ENCODE data around the gene GRIN1. TPM values are rescaled to one million over a fixed set of nuclear protein-coding genes. Genes with fewer than 3 reads are reported as not detected.

The GRIN1 gene
- total RNA-seq (not detected in 2 replicates), polyA plus RNA-seq (0.04 TPM in 1 of 2 replicates, not detected in the other), polyA minus RNA-seq (not detected in 2 replicates)
- not detected for total RNA-seq (2013)

GRCh38 chr9:137138722-137139467, at the start of gene GRIN1:
Gene GRIN1 (plus strand): TSS chr9:137139154. CDS start chr9:137139487, 333 bp downstream.
- POLR2A ChIA-PET: interaction anchor here (0.6 kb wide), 1 partner anchor 7 kb away, joined by 5 read pairs; no protein-coding TSS in a partner anchor
- Histone ChIP-seq H2AFZ (ENCODE audit: insufficient read depth, low read depth, low read length, poor library complexity, severe bottlenecking) (no peak within 1 kb of the TSS), H4K20me1 (ENCODE audit: control insufficient read depth, insufficient read depth, low read length, poor library complexity, severe bottlenecking) (no peaks in the 10 kb centered on the region), H3K4me3 (ENCODE audit: control extremely low read depth in 1 of 5, extremely low read depth in 1 of 5, insufficient read depth in 1 of 5, low read depth in 2 of 5, low read length in 4 of 5) (no peak within 1 kb of the TSS), H3K36me3 (replicated peaks in 1 of 2; ENCODE audit: control extremely low read depth in 1 of 2, control insufficient read depth in 1 of 2, extremely low read depth in 1 of 2, insufficient read depth in 2 of 2, low read length in 1 of 2) (no peaks in the 10 kb centered on the region), H3K27me3 (replicated peaks in 1 of 4; ENCODE audit: control extremely low read depth in 1 of 4, control insufficient read depth in 3 of 4, insufficient read depth in 4 of 4, low read length in 3 of 4) (peaks cover 0 to 82% (median 36%) of the 10 kb centered on the region in 4 experiments), H3K9me3 (ENCODE audit: control extremely low read depth in 1 of 3, control insufficient read depth in 2 of 3, insufficient read depth in 1 of 3, low read length in 2 of 3) (peaks cover 0 to 33% (median 0%) of the 10 kb centered on the region in 3 donors), H3K9ac (ENCODE audit: low read length) (no peak within 1 kb of the TSS), H3K4me1 (ENCODE audit: control insufficient read depth in 2 of 2, insufficient read depth in 2 of 2, low read length in 2 of 2) (peaks cover 11 to 14% of the 10 kb centered on the region in 2 donors), H3K27ac (ENCODE audit: low read length in 2 of 2) (no peak within 1 kb of the TSS), H3K79me2 (ENCODE audit: control insufficient read depth, insufficient read depth, low read length) (no peaks in the 10 kb centered on the region), H3K4me2 (replicated peaks; ENCODE audit: low read depth, low read length, poor library complexity, severe bottlenecking) (peak within 1 kb of the TSS; percentile 40)
- peaks cover 58% of the 10 kb centered on the region for H3K27me3 Mint-ChIP-seq
- H3K27ac Mint-ChIP-seq: peak within 1 kb of the TSS; percentile 26
- peak; percentile 43 for ATAC-seq (ENCODE audit: low read depth)
- no peaks in the 10 kb centered on the region for H3K9me3 Mint-ChIP-seq (ENCODE audit: insufficient read depth)
- H3K4me3 Mint-ChIP-seq: no peak within 1 kb of the TSS
- CTCF ChIA-PET: interaction anchor here (0.8 kb wide), 1 partner anchor 11 kb away, joined by 3 read pairs; no protein-coding TSS in a partner anchor
- 9% methylated on average over 104 of the region's 104 CpGs for WGBS (ENCODE audit: insufficient coverage)
- DNase-seq: peak; percentile 55
- H3K4me1 Mint-ChIP-seq: no peaks in the 10 kb centered on the region
- TF ChIP-seq CTCF (IDR thresholded peaks at IDR 0.05) (no peak), EZH2 (IDR thresholded peaks at IDR 0.05; ENCODE audit: borderline replicate concordance, insufficient read depth, low read depth, low read length, poor library complexity, severe bottlenecking) (no peak)
- intact Hi-C loops (cut with micrococcal nuclease): no loop called here
